ENCODE results near the gene MAN1B1.

- TF ChIP-seq CTCF (conservative IDR thresholded peaks at IDR 0.05; ENCODE audit: low read depth, low read length): no peak
- TF ChIP-seq POLR2A (IDR thresholded peaks at IDR 0.05; ENCODE audit: low read depth, low read length): no peak
- no peak for TF ChIP-seq ELK1 (IDR thresholded peaks at IDR 0.05; ENCODE audit: borderline replicate concordance, low read depth, low read length)
- TF ChIP-seq RAD21 (IDR thresholded peaks at IDR 0.05; ENCODE audit: low read length): no peak
- no peak for TF ChIP-seq MXI1 (IDR thresholded peaks at IDR 0.05; ENCODE audit: borderline replicate concordance, low read depth, low read length)
- no peak for TF ChIP-seq USF2 (IDR thresholded peaks at IDR 0.05; ENCODE audit: low read depth, low read length)
Observed at GRCh38 chr9:137058521-137059234, 28.1 kb upstream of the MAN1B1 start.
